Measurements from ENCODE around the gene C10orf53.

GRCh38 chr10:49735161-49735560 is 55.7 kb downstream of the C10orf53 start:
- TF ChIP-seq CTCF (IDR thresholded peaks at IDR 0.05; ENCODE audit: borderline replicate concordance, extremely low read depth, low read length, poor library complexity, severe bottlenecking) (no peak), EZH2 (IDR thresholded peaks at IDR 0.05; ENCODE audit: borderline replicate concordance, low read depth, low read length, severe bottlenecking) (no peak)

All from DND-41 (cell line).